HepG2 (cell line): ENCODE results near the gene RBCK1. TPM values are rescaled to one million over a fixed set of nuclear protein-coding genes. Genes with fewer than 3 reads are reported as not detected.

Experiments
- BCLAF1 ChIP-seq: fragments of 450-650 bp; IDR thresholded peaks from 2 replicates; pipeline ENCODE4 v1.6.1; 2017; ENCODE audit warnings: mild to moderate bottlenecking
- BORCS8-MEF2B ChIP-seq: sonication (generic); formaldehyde crosslinking; IDR thresholded peaks from 2 replicates; pipeline ENCODE4 v1.8.0; 2022; ENCODE audit warnings: mild to moderate bottlenecking, missing genetic modification reagents
- DBP ChIP-seq: sonication (generic); formaldehyde crosslinking; IDR thresholded peaks from 2 replicates; pipeline ENCODE4 v1.4.0; 2020; ENCODE audit warnings: missing genetic modification reagents; ENCODE audit errors: not compliant biosample characterization
- FOXA1 ChIP-seq, 2 experiments: fragments of 450-650 bp in 1 of 2; sonication (generic) in 1 of 2; formaldehyde crosslinking in 1 of 2; IDR thresholded peaks; 2 replicates each; pipeline versions ENCODE4 v1.4.0 to v1.6.1; 2016 to 2020; ENCODE audit warnings: missing genetic modification reagents in 1 of 2
- HNRNPLL ChIP-seq: fragments of 200-400 bp; formaldehyde crosslinking; IDR thresholded peaks from 2 replicates; pipeline ENCODE4 v1.6.1; 2017; ENCODE audit warnings: mild to moderate bottlenecking, low read depth, low read length; ENCODE audit not compliant: poor library complexity, severe bottlenecking
- NFATC3 ChIP-seq: sonication (generic); formaldehyde crosslinking; IDR thresholded peaks from 2 replicates; pipeline ENCODE4 v1.5.1; 2020; ENCODE audit warnings: mild to moderate bottlenecking, missing genetic modification reagents
- RARG ChIP-seq: sonication (generic); formaldehyde crosslinking; IDR thresholded peaks from 2 replicates; pipeline ENCODE4 v1.4.0; 2020; ENCODE audit warnings: low read depth, mild to moderate bottlenecking, missing genetic modification reagents
- SNAI1 ChIP-seq: sonication (generic); formaldehyde crosslinking; IDR thresholded peaks from 2 replicates; pipeline ENCODE4 v1.5.0; 2020; ENCODE audit warnings: mild to moderate bottlenecking, missing genetic modification reagents, borderline replicate concordance
- UBTF ChIP-seq: sonication (generic); formaldehyde crosslinking; IDR thresholded peaks from 2 replicates; pipeline ENCODE4 v1.4.0; 2020; ENCODE audit warnings: mild to moderate bottlenecking, missing genetic modification reagents
- ZBTB33 ChIP-seq: sonication (generic); formaldehyde crosslinking; IDR thresholded peaks from 2 replicates; pipeline ENCODE4 v1.4.0; 2020; ENCODE audit warnings: missing genetic modification reagents
- ZFAT ChIP-seq: sonication (generic); formaldehyde crosslinking; conservative IDR thresholded peaks from 2 replicates; pipeline ENCODE4 v1.8.1; 2023; ENCODE audit warnings: missing genetic modification reagents, inconsistent platforms
- ZNF282 ChIP-seq: fragments of 450-650 bp; IDR thresholded peaks from 2 replicates; pipeline ENCODE4 v1.6.1; 2018; ENCODE audit not compliant: partially characterized antibody
- ZNF605 ChIP-seq: sonication (generic); formaldehyde crosslinking; IDR thresholded peaks from 2 replicates; pipeline ENCODE4 v1.8.0; 2022; ENCODE audit warnings: mild to moderate bottlenecking, missing genetic modification reagents
- ZNF644 ChIP-seq: IDR thresholded peaks from 2 replicates; pipeline ENCODE4 v1.6.1; 2016; ENCODE audit warnings: low read depth
- ZNF891 ChIP-seq: sonication (generic); formaldehyde crosslinking; IDR thresholded peaks from 2 replicates; pipeline ENCODE4 v1.5.0; 2020; ENCODE audit warnings: mild to moderate bottlenecking, missing genetic modification reagents
- ZSCAN25 ChIP-seq: sonication (generic); formaldehyde crosslinking; IDR thresholded peaks from 2 replicates; pipeline ENCODE4 v1.8.0; 2022; ENCODE audit warnings: mild to moderate bottlenecking, missing genetic modification reagents
- ZXDC ChIP-seq: sonication (generic); formaldehyde crosslinking; IDR thresholded peaks from 2 replicates; pipeline ENCODE4 v1.5.0; 2020; ENCODE audit warnings: mild to moderate bottlenecking, missing genetic modification reagents
- polyA plus RNA-seq, 8 experiments: library from polyadenylated mRNA; depleted of rRNA in 3 of 8; stranded (reverse) in 7 of 8; unstranded in 1 of 8; fragments of >200 nt; fragmentation: Illumina TruSeq in 4 of 8; extraction: Trizol in 4 of 8; gene quantifications; 2 replicates each; pipeline versions ENCODE4 v1.2.1 to v1.2.3, GENCODE V29; 2011 to 2016; ENCODE audit warnings: low read depth in 4 of 8, missing spikeins in 1 of 8, mixed read lengths in 1 of 8; ENCODE audit not compliant: insufficient read depth in 1 of 8
- total RNA-seq, 5 experiments: library from RNA; depleted of rRNA; stranded (reverse); fragments of >200 nt; fragmentation: Illumina TruSeq; extraction: Trizol; gene quantifications; 2 replicates each; pipeline ENCODE4 v1.2.3, GENCODE V29; 2016; ENCODE audit warnings: low read depth in 1 of 5

Gene RBCK1
- total and polyA plus RNA-seq, 2 of the 13 experiments (the other 11 are each of a cell fraction or from before 2014, with no cell fraction given), result 149 to 215 TPM

- TF ChIP-seq ZNF605 (peak; percentile 81), DBP (CRISPR knock-in tag) (no peak), ZXDC (CRISPR knock-in tag) (peak; percentile 77; the same call in 1 of the 2 replicates), BCLAF1 (no peak), ZFAT (peak; percentile 72; the same call in 1 of the 2 replicates), ZNF644 (CRISPR knock-in tag) (peak; percentile 13; the same call in 1 of the 2 replicates), NFATC3 (CRISPR knock-in tag) (no peak), HNRNPLL (no peak), FOXA1 (IDR thresholded peaks at IDR 0.05) (no peak), FOXA1 (CRISPR knock-in tag; IDR thresholded peaks at IDR 0.05) (peak; percentile 69; the same call in 1 of the 2 replicates), ZSCAN25 (CRISPR knock-in tag) (no peak; the same call in none of the 2 replicates), ZNF282 (no peak), UBTF (CRISPR knock-in tag) (peak; percentile 98), RARG (CRISPR knock-in tag) (no peak; the same call in 1 of the 2 replicates), ZBTB33 (CRISPR knock-in tag) (no peak), SNAI1 (no peak), BORCS8-MEF2B (peak; percentile 86), ZNF891 (CRISPR knock-in tag) (peak; percentile 90)
Observed at GRCh38 chr20:407133-407952, 756 bp upstream of the RBCK1 start (continued).
